SK-N-SH treated with all-trans-retinoic acid at 6 μM for 48 hours (cell line): ENCODE data around the gene GPR171.

ENCODE experiments used
- ARNTL ChIP-seq: fragments of 450-650 bp; formaldehyde crosslinking; IDR thresholded peaks from 2 replicates; pipeline ENCODE4 v1.5.0; 2020; ENCODE audit warnings: low read depth, mild to moderate bottlenecking, moderate library complexity, borderline replicate concordance
- BACH2 ChIP-seq: fragments of 250-450 bp; sonication (Bioruptor Pico); IDR thresholded peaks from 2 replicates; pipeline ENCODE4 v1.9.0; 2021; ENCODE audit warnings: mild to moderate bottlenecking, borderline replicate concordance
- ISL1 ChIP-seq: fragments of 250-450 bp; sonication (Bioruptor Pico); IDR thresholded peaks from 2 replicates; pipeline ENCODE4 v2.1.2; 2022; ENCODE audit warnings: mild to moderate bottlenecking, moderate library complexity
- PPARA ChIP-seq: fragments of 250-450 bp; sonication (Bioruptor Pico); IDR thresholded peaks from 2 replicates; pipeline ENCODE4 v1.5.0; 2020; ENCODE audit warnings: mild to moderate bottlenecking, borderline replicate concordance
- RARB ChIP-seq: fragments of 250-450 bp; sonication (Bioruptor Pico); IDR thresholded peaks from 2 replicates; pipeline ENCODE4 v1.8.0; 2021; ENCODE audit warnings: mild to moderate bottlenecking, moderate library complexity
- SNAI2 ChIP-seq: fragments of 250-450 bp; sonication (Bioruptor Pico); IDR thresholded peaks from 2 replicates; pipeline ENCODE4 v1.5.0; 2020; ENCODE audit warnings: mild to moderate bottlenecking, moderate library complexity
- ZFP3 ChIP-seq: fragments of 250-450 bp; sonication (Bioruptor Pico); IDR thresholded peaks from 2 replicates; pipeline ENCODE4 v1.5.0; 2020; ENCODE audit warnings: mild to moderate bottlenecking, moderate library complexity
- ZFP30 ChIP-seq: fragments of 450-650 bp; formaldehyde crosslinking; IDR thresholded peaks from 2 replicates; pipeline ENCODE4 v1.5.0; 2022; ENCODE audit warnings: mild to moderate bottlenecking, moderate library complexity
- ZNF565 ChIP-seq: fragments of 450-650 bp; formaldehyde crosslinking; conservative IDR thresholded peaks from 2 replicates; pipeline ENCODE4 v1.5.0; 2020; ENCODE audit warnings: low read depth, mild to moderate bottlenecking, moderate library complexity
- TF ChIP-seq, protein P1 (sequence below): fragments of 250-450 bp; sonication (Bioruptor Pico); IDR thresholded peaks from 2 replicates; pipeline ENCODE4 v1.8.0; 2020; ENCODE audit warnings: mild to moderate bottlenecking, moderate library complexity, borderline replicate concordance
- TF ChIP-seq, protein P2 (sequence below): fragments of 250-450 bp; sonication (Bioruptor Pico); IDR thresholded peaks from 2 replicates; pipeline ENCODE4 v1.5.1; 2020; ENCODE audit warnings: low read depth, mild to moderate bottlenecking, moderate library complexity
- TF ChIP-seq, protein P3 (sequence below): fragments of 250-450 bp; sonication (Bioruptor Pico); IDR thresholded peaks from 2 replicates; pipeline ENCODE4 v1.5.0; 2020; ENCODE audit warnings: mild to moderate bottlenecking, moderate library complexity
- TF ChIP-seq, protein P4 (sequence below): fragments of 250-450 bp; sonication (Bioruptor Pico); IDR thresholded peaks from 2 replicates; pipeline ENCODE4 v1.8.0; 2021; ENCODE audit warnings: low read depth, mild to moderate bottlenecking, moderate library complexity, borderline replicate concordance

DNA sequence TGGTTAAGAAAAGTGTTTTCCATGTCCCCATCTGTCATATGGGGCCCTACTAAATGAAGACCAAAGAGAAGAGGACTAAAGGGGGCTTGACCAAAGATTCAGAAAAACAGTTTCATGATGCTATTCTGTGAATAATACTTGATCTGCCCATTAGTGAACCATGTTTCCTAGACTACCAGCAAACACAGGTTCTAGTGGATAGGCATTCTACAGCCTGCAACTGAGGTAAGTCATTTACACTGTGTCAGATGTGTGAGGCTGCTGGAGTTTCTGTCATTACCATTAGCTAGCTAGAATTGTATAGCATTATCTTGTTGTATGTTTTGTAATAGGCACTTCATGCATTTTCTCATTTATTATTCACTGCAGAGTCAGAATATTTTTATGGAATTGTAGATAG lies 6.6 kb downstream of the GPR171 start:
- TF ChIP-seq, protein P1, sequence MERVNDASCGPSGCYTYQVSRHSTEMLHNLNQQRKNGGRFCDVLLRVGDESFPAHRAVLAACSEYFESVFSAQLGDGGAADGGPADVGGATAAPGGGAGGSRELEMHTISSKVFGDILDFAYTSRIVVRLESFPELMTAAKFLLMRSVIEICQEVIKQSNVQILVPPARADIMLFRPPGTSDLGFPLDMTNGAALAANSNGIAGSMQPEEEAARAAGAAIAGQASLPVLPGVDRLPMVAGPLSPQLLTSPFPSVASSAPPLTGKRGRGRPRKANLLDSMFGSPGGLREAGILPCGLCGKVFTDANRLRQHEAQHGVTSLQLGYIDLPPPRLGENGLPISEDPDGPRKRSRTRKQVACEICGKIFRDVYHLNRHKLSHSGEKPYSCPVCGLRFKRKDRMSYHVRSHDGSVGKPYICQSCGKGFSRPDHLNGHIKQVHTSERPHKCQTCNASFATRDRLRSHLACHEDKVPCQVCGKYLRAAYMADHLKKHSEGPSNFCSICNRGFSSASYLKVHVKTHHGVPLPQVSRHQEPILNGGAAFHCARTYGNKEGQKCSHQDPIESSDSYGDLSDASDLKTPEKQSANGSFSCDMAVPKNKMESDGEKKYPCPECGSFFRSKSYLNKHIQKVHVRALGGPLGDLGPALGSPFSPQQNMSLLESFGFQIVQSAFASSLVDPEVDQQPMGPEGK = no peak
- TF ChIP-seq, protein P2, sequence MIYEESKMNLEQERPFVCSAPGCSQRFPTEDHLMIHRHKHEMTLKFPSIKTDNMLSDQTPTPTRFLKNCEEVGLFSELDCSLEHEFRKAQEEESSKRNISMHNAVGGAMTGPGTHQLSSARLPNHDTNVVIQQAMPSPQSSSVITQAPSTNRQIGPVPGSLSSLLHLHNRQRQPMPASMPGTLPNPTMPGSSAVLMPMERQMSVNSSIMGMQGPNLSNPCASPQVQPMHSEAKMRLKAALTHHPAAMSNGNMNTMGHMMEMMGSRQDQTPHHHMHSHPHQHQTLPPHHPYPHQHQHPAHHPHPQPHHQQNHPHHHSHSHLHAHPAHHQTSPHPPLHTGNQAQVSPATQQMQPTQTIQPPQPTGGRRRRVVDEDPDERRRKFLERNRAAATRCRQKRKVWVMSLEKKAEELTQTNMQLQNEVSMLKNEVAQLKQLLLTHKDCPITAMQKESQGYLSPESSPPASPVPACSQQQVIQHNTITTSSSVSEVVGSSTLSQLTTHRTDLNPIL (CRISPR knock-in tag) = no peak
- no peak for TF ChIP-seq ARNTL (CRISPR knock-in tag)
- no peak for TF ChIP-seq PPARA (CRISPR knock-in tag)
- TF ChIP-seq ZNF565 (CRISPR knock-in tag) = no peak
- no peak for TF ChIP-seq BACH2 (CRISPR knock-in tag)
- TF ChIP-seq SNAI2 = no peak
- TF ChIP-seq RARB (CRISPR knock-in tag) = no peak
- TF ChIP-seq ZFP30 (CRISPR knock-in tag) = no peak
- TF ChIP-seq ISL1 (CRISPR knock-in tag) = no peak
- TF ChIP-seq, protein P3, sequence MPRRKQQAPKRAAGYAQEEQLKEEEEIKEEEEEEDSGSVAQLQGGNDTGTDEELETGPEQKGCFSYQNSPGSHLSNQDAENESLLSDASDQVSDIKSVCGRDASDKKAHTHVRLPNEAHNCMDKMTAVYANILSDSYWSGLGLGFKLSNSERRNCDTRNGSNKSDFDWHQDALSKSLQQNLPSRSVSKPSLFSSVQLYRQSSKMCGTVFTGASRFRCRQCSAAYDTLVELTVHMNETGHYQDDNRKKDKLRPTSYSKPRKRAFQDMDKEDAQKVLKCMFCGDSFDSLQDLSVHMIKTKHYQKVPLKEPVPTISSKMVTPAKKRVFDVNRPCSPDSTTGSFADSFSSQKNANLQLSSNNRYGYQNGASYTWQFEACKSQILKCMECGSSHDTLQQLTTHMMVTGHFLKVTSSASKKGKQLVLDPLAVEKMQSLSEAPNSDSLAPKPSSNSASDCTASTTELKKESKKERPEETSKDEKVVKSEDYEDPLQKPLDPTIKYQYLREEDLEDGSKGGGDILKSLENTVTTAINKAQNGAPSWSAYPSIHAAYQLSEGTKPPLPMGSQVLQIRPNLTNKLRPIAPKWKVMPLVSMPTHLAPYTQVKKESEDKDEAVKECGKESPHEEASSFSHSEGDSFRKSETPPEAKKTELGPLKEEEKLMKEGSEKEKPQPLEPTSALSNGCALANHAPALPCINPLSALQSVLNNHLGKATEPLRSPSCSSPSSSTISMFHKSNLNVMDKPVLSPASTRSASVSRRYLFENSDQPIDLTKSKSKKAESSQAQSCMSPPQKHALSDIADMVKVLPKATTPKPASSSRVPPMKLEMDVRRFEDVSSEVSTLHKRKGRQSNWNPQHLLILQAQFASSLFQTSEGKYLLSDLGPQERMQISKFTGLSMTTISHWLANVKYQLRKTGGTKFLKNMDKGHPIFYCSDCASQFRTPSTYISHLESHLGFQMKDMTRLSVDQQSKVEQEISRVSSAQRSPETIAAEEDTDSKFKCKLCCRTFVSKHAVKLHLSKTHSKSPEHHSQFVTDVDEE (CRISPR knock-in tag) = no peak
- TF ChIP-seq, protein P4, sequence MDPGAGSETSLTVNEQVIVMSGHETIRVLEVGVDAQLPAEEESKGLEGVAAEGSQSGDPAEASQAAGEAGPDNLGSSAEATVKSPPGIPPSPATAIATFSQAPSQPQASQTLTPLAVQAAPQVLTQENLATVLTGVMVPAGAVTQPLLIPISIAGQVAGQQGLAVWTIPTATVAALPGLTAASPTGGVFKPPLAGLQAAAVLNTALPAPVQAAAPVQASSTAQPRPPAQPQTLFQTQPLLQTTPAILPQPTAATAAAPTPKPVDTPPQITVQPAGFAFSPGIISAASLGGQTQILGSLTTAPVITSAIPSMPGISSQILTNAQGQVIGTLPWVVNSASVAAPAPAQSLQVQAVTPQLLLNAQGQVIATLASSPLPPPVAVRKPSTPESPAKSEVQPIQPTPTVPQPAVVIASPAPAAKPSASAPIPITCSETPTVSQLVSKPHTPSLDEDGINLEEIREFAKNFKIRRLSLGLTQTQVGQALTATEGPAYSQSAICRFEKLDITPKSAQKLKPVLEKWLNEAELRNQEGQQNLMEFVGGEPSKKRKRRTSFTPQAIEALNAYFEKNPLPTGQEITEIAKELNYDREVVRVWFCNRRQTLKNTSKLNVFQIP (CRISPR knock-in tag) = no peak
- TF ChIP-seq ZFP3 (CRISPR knock-in tag) = no peak
